Measurements from ENCODE around the gene ARL8B.
"Not testable (repeated sequence)": the region's sequence is repeated elsewhere in the genome, so short reads cannot be mapped to it uniquely, and the experiment has no call there.

Gene ARL8B

GRCh38 chr3:5147152-5147551 lies 25.1 kb downstream of the ARL8B start:
- not testable (repeated sequence) for DNase-seq

- no peak for DNase-seq
Measured at GRCh38 chr3:5149306-5149880, 27.3 kb downstream of the ARL8B start.

GRCh38 chr3:5151586-5151985 lies 29.5 kb downstream of the ARL8B start:
- DNase-seq: no peak

GRCh38 chr3:5153074-5153473 lies 31.0 kb downstream of the ARL8B start:
- DNase-seq: no peak

GRCh38 chr3:5155241-5155640 lies 33.1 kb downstream of the ARL8B start:
- DNase-seq: no peak

- no peak for DNase-seq
Measured at GRCh38 chr3:5160321-5160720, 38.2 kb downstream of the ARL8B start.

- no peak for DNase-seq
Measured at GRCh38 chr3:5160940-5161858, 39.1 kb downstream of the ARL8B start.

GRCh38 chr3:5162102-5162501 lies 40.0 kb downstream of the ARL8B start:
- DNase-seq: no peak

GRCh38 chr3:5165698-5166097 lies 43.6 kb downstream of the ARL8B start:
- DNase-seq: no peak

- DNase-seq: peak in 1 of 14 donors; percentile 4
Measured at GRCh38 chr3:5166846-5167245, 44.8 kb downstream of the ARL8B start.

GRCh38 chr3:5168110-5168509 lies 46.0 kb downstream of the ARL8B start:
- DNase-seq: no peak

- DNase-seq: no peak
Measured at GRCh38 chr3:5169807-5170206, 47.7 kb downstream of the ARL8B start.

- DNase-seq: no peak
Measured at GRCh38 chr3:5170975-5171374, 48.9 kb downstream of the ARL8B start.

- DNase-seq: no peak
Measured at GRCh38 chr3:5172018-5172417, 49.9 kb downstream of the ARL8B start.

GRCh38 chr3:5179036-5179435 lies 56.9 kb downstream of the ARL8B start:
- DNase-seq: not testable (repeated sequence)

GRCh38 chr3:5181469-5182141 lies 59.5 kb downstream of the ARL8B start:
- DNase-seq: no peak

GRCh38 chr3:5183714-5184113 lies 61.6 kb downstream of the ARL8B start:
- not testable (repeated sequence) for DNase-seq

- DNase-seq: no peak
Measured at GRCh38 chr3:5184499-5184898, 62.4 kb downstream of the ARL8B start.

GRCh38 chr3:5185093-5185673 lies 63.1 kb downstream of the ARL8B start:
- DNase-seq: no peak

GRCh38 chr3:5186089-5186857 lies 64.2 kb downstream of the ARL8B start:
- peak in 1 of 14 donors; percentile 7 for DNase-seq

GRCh38 chr3:5186858-5187155 lies 64.7 kb downstream of the ARL8B start:
- no peak for DNase-seq

- DNase-seq: peak; percentile 41 to 99 (median 92)
Measured at GRCh38 chr3:5187156-5187919, 65.2 kb downstream of the ARL8B start, which contains the start of gene EDEM1. Gene EDEM1, plus strand, starts transcription at chr3:5187707. Its CDS starts 99 bp downstream, at chr3:5187806.
